Ammon's horn (tissue), 1 donor: ENCODE measurements around the gene PTPRN2.
"Not testable (repeated sequence)": the region's sequence is repeated elsewhere in the genome, so short reads cannot be mapped to it uniquely, and the experiment has no call there.

Experiments used
- DNase-seq: peaks from one replicate; pipeline ENCODE4 v3.0.0-alpha.2; 2016; ENCODE audit warnings: low spot score

Gene PTPRN2

GRCh38 chr7:158366916-158367633 is 220.5 kb downstream of the PTPRN2 start:
- no peak for DNase-seq

GRCh38 chr7:158366346-158366745 is 221.3 kb downstream of the PTPRN2 start:
- peak; percentile 71 for DNase-seq

GRCh38 chr7:158365267-158365666 is 222.4 kb downstream of the PTPRN2 start:
- DNase-seq, result no peak

- DNase-seq, result no peak
Measured at GRCh38 chr7:158364451-158364850, 223.2 kb downstream of the PTPRN2 start.

- DNase-seq, result no peak
Measured at GRCh38 chr7:158362912-158363905, 224.4 kb downstream of the PTPRN2 start.

GRCh38 chr7:158362001-158362400 is 225.6 kb downstream of the PTPRN2 start:
- DNase-seq, result no peak

- DNase-seq, result no peak
Measured at GRCh38 chr7:158361326-158361946, 226.2 kb downstream of the PTPRN2 start.

GRCh38 chr7:158358926-158359645 is 228.5 kb downstream of the PTPRN2 start:
- DNase-seq, result no peak

- peak; percentile 68 for DNase-seq
Measured at GRCh38 chr7:158357898-158358821, 229.5 kb downstream of the PTPRN2 start.

- DNase-seq, result no peak
Measured at GRCh38 chr7:158357106-158357897, 230.3 kb downstream of the PTPRN2 start.

GRCh38 chr7:158356454-158356853 is 231.2 kb downstream of the PTPRN2 start:
- no peak for DNase-seq

GRCh38 chr7:158355456-158356065 is 232.1 kb downstream of the PTPRN2 start:
- DNase-seq, result no peak

- no peak for DNase-seq
Measured at GRCh38 chr7:158354861-158355260, 232.8 kb downstream of the PTPRN2 start.

GRCh38 chr7:158353606-158354570 is 233.7 kb downstream of the PTPRN2 start:
- no peak for DNase-seq

- not testable (repeated sequence) for DNase-seq
Measured at GRCh38 chr7:158351899-158352729, 235.5 kb downstream of the PTPRN2 start.

GRCh38 chr7:158351481-158351880 is 236.1 kb downstream of the PTPRN2 start:
- no peak for DNase-seq

- no peak for DNase-seq
Measured at GRCh38 chr7:158351051-158351450, 236.6 kb downstream of the PTPRN2 start.
